Epithelial cell of prostate (primary cell): ENCODE data around the gene ANXA6.
"Not testable (repeated sequence)": the region's sequence is repeated elsewhere in the genome, so short reads cannot be mapped to it uniquely, and the experiment has no call there.

Experiments used
- DNase-seq: peaks from one replicate; pipeline ENCODE4 v3.0.0-alpha.2; 2011; ENCODE audit warnings: low read depth, low spot score
- H3K27ac ChIP-seq: fragments of 450-650 bp; 2 replicates; pipeline ENCODE4 v1.5.1; 2017; ENCODE audit warnings: mild to moderate bottlenecking

Gene ANXA6

DNA sequence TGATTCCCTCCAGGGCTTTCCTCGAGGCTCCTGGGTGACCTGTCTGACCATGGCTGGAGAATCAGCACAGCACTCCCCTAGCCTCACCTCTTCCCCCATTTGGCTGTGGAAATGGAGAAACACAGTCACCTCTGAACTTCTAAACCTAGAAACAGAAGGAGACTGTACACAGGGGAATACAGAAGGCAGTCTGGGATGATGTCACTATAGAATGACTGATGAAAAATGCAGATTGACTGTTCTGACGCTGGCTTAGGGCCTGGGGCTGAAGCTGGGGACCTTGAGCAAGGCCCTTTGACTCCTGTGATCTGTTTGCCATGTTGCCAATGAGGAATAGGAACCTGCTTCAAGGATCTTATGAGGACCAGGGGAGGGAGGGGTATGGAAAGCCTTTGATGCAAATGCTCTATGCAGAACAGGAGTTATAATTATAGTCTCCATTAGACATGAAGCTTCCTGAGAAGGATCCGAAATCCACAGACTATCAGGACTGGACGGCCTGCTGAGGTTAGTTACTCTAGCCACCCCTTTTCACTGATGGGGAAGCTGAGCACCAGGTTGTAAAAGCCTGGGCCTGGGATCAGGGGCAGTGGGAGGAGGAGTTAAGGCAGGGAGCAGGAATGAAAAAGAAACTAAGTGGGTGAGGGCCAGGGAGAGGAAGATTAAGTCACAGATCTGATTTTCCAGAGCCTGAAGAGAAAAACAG is 24.4 kb upstream of the ANXA6 start:
- no peak for DNase-seq

DNA sequence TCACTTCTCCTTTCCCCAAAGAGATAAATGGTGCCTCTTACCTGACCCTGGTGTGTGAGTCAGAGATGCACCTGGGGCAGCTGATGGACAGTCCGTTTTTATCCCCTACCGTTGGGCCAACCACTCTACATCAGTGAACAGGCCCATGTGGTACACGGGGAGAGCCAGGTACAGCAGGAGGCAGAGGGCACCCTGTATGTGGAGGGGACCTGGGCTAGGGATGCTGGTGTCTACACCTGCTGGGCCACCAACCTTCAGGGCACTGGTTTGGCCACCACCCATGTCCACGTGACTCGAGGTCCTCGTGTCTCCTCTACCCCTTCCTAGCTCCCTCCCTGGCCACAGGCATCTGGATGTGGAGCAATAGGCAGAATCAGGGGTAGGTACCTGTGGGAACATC is 22.7 kb upstream of the ANXA6 start:
- H3K27ac ChIP-seq: no peak overlapping the region
- no peak for DNase-seq

More for the DNA sequence above, 24.4 kb upstream of the ANXA6 start:
- H3K27ac ChIP-seq: no peak overlapping the region

DNA sequence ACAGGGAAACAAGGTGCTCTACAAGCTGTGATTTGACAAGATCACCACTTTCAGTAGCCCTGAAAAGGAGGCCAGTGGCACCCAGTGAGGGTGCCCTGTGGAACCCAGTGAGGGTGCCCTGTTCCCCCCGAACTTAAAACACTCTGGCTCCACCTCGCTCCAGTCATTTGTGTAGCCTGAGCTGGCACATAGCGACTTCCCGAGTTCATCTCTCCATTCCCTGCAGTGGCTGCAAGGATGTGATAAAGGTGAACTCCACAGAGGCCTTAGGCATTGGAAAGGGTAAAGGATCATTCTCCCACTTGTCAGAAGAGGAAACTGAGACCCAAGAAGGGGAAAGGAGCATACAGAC is 21.9 kb upstream of the ANXA6 start:
- no peak for DNase-seq
- H3K27ac ChIP-seq: no peak overlapping the region

DNA sequence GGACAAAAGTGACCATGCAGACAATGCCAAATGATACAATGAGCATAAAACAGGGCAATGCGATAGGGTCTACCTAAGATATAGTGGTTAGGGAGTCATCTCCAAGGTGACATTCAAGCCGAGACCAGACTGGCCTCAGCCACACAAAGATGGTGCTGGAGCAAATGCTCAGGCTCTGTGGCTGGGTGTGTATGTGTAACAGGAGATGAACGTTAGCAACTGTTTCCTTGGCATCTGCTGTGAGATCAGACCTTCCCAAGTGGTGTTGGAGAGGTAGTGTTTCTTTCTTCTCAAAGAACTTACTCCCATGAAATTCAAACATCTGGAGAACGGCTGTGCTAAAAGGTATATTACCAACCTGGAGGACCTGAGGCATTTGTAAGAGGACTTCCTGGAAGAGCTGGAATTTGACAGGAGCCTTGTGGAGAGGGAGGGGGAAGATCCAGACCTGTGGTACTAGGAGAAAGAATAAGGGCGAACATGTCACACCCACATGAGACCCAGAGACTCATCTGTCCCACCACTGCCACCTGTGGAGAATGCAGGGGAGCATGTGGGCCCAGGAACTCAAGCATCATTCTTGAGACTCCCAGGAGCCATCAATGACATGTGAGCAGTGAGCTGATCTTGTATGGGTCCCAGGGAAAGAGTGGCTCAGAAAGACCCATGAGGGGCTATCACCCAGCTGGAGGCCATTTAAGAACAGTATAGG is 21.4 kb upstream of the ANXA6 start:
- no peak for DNase-seq
- no peak overlapping the region for H3K27ac ChIP-seq

DNA sequence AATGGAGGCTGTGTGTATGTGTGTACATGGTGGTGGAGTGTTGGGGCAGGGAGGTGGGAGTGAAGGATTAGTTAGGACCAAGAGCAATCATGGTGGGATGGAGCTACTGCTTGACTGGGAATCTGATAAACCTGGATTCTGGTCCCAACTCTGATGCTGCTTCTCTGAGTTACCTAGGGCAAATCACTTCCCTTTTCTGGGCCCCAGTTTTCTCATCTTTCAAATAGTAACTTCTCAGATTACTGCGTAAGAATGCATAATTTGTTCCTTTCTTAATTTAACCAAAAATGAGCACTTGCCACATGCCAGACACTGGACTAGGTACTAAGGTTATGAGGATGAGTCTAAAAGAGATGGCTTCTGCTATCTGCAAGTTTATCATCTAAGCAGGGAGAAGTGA is 20.8 kb upstream of the ANXA6 start:
- no peak for DNase-seq
- H3K27ac ChIP-seq: no peak overlapping the region

DNA sequence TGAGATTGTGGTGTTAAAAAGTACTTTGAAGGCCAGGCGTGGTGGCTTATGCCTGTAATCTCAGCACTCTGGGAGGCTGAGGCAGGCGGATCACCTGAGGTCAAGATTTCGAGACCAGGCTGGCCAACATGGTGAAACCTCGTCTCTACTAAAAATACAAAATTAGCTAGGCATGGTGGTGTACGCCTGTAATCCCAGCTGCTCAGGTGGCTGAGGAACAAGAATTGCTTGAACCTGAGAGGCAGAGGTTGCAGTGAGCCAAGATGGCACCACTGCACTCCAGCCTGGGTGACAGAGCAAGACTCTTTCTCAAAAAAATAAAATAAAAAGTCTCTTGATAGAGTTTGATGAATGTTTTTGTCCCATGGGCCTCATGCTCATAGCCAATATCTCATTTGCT is 18.7 kb upstream of the ANXA6 start:
- DNase-seq, H3K27ac ChIP-seq: not testable (repeated sequence)

DNA sequence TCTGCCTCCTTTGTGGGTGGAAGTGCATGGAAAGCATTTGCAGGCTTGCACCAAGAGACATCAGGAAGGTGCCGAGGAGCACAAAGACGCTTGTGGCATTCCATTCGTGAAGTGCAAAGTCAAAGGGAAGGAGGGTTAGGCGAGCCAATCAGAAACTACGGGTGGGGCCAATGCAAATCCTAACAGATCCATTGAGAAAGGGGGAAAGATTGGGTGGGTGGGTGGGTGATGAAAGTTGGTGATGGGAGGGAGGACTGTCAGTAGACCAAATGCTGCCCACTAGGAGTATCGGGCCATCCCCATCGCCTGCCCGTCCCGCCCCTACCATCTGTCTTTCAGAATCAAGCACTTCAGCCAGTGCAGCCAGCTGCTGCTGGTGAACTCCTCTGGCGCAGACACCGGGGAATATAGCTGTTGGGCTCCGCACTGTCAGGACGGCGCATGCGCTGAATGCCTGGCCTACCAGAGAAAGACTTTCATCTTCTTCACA is 17.1 kb upstream of the ANXA6 start:
- no peak overlapping the region for H3K27ac ChIP-seq
- no peak for DNase-seq

DNA sequence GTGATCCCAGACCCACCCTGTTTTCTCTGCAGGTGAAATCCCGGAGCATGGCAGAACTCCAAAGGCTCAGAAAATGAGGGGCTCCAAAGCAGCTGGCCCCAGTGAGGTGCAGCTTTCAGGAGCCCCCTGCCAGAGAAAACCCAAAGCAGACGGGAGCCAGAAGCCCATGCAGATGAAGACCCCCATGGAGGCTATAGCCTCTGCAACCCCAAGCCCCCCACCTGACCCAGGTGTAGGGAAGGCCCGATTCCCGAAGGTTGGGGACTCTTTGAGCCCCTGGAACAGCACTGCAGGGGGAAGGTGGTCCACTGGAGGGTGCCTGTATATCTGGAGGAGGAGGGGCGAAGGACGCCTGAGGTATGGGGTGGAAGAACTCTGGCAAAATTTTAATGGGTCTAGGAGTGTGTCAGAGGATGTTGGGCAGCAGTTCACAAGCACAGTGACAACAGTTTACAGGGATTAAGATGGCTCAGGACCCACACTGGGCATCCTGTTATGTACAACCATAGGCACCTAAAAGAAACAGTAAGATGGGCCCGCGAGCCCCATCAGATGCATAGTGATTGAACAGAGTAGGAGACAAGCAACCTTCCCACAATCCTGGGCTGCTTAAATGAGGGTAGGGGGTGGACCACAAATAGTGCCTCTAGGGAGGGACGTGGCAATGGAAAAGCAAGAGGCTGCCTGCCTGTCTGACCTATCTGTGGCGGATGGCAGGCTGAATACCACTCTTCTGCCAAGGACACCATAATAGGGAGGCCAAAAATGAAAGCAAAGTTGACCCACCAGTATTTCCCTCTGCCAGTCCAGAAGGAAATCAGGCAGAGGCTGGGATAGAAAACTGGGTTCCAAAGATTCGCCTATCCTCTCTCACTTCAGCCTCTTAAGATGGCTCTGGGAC is 16.4 kb upstream of the ANXA6 start:
- H3K27ac ChIP-seq: no peak overlapping the region
- DNase-seq: no peak

DNA sequence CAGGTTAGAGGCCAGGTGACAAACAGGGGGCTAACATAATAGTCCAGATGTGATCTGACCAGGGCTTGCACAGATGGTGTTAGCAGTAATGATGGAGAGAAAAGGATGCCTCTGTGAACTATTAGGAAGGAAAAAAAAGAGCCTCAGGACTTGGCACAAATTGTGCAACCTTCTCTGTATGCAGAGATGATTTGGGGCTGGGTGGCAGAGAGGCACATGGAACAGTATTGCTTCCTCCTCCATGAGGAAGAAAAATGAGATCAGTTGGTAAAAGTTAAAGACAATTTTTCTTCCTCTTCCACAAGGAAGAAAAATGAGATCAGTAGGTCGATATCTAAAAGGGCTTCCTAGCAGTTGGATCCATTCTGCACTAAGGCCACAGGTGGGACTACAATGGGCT is 13.9 kb upstream of the ANXA6 start:
- no peak for DNase-seq
- H3K27ac ChIP-seq: no peak overlapping the region

DNA sequence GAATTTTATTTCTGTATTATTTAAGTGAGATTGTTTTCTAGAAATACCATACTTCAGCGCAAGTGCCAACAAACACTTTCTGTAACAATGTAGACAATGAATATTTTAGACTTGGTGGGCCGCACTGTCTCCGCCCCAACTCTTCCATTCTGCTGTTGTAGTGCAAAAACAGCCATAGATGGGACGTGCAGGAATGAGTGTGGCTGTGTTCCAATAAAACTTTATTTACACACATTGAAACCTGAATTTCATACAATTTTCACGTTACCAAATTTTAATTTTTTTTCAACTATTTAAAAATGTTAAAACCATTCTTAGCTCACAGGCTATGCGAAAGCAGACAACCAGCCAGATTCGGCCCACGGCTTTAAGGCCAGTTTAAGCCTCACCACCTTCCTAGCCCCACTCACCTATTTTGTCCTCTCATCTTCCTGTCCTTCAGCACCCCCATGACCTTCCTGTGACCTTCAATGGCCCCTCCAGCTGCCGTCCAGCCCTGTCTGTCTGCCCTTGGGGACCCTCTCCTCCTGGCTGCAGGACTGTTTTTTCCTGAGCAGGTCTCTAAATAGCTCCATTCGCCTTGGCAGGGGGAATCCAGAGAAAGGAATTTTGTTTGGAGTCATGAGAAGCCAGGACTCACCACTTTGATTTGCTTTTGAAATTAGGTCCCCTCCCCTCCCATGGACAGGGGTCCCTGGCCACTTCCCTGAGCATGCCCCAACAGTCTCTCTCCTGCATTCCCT is 11.2 kb upstream of the ANXA6 start:
- no peak overlapping the region for H3K27ac ChIP-seq
- no peak for DNase-seq

DNA sequence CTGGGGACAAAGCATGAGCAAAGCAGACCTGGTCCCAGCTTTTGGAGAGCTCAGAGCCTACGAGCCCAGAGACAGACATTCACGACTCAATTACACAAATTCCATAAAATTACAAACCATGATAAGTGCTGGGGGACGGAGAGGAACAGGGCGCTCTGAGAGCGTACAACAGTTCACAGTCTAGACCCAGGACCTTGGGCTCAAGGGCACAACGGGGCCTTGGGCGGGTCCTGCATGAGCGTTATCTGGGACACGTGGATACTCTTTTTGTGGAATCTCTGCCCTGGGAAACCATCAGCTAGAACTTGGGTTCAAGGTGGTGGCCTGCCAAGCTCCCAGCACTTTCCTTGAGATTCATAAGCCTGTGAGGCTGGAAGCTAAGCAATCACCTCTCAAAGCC is 9.4 kb upstream of the ANXA6 start:
- no peak for DNase-seq
- no peak overlapping the region for H3K27ac ChIP-seq

DNA sequence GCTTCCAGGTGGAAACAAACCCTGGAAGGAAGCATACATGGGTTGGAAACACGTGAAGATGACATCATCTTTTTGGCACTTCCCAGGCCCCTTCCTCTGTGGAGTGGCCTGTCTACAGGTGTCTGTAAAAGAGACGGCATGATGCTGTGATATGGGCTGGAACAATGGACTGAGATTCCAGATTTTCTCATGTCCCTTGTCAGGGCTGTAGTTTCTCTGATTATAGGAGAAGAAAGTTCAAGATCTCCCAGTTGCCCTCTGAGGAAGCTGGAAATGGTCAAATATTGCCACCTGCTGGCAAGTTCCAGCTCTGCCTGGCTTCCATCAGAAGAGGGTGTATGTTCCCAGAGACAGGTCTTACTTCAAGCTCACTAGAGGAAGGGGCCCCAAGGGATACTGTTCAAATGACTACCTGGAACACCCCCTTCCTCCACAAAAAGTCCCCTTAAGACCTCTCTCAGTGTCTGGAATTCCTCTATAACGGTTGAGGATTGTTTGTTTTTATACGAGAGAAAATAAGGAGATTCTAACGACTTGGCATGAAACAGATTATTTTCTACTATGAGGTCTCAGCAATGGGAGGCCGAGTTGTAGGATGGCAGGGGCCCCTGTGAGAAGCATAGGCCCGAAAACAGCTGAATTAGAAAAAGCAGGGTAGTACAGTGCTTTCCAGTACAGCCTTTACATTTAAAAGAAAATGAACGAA is 7.3 kb upstream of the ANXA6 start:
- H3K27ac ChIP-seq: no peak overlapping the region
- DNase-seq: peak; percentile 10

DNA sequence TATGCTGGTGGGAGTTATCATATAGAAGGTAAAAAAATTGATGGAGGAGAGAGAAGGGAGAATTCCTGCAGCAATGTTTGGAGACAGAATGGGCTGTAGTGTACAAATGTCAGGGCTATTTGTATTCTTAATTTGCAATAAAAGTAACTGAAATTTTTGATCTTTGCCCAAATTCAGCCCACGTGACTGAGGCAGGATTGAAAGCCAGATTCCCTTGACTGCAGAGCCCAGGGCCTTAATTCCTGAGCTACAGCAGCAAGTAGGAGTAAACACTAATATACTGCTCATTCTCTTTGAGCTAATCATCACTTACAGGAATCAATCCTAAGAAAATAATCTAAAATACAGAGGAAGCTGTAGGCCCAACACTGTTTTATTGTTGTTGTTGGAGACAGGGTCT is 5.2 kb upstream of the ANXA6 start:
- no peak for DNase-seq
- no peak overlapping the region for H3K27ac ChIP-seq

DNA sequence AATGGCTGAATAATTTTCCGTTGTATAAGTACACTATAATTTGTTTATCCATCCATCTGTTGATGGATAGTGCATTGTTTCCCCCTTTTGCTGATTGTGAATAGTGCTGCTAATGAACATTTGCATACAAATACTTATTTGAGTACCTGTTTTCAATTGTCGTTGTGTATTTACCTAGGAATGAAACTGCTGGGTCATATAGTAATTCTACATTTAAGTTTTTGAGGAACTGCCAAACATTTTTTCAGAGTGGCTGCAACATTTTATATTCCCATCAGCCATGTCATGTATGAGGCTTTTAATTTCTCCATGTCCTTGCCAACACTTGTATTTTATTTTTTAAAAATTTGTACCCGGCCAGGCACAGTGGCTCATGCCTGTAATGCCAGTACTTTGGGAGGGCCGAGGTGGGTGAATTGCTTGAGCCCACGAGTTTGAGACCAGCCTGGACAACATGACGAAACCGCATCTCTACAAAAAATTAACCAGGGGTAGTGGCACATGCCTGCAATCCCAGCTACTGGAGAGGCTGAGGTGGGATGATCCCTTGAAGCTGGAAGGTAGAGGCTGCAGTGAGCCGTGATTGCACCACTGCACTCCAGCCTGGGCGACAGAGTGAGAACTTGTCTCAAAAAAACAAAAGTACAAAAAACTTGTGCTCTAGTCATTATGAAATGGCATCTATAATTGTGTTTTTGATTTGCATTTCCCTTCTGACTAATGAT is 2.2 kb upstream of the ANXA6 start:
- H3K27ac ChIP-seq: no peak overlapping the region
- no peak for DNase-seq

DNA sequence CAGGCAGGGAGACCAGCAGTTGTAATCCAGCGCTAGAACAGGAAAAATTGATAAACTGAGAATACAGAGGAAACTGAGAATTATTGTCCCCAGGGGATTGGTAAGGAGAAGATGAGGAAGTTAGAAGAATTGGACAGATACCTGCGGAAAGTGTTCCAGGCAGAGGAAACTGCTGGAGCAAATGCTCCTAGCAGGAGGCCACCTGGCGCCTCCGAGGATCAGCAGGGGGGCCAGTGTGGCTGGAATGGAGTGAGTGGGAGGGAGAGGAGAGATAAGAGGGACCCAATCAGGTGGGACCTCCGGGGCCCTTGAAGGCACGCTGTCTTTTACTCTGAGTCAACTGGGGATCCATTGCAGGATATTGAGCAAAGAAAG is 695 bp upstream of the ANXA6 start:
- DNase-seq: no peak
- no peak overlapping the region for H3K27ac ChIP-seq

DNA sequence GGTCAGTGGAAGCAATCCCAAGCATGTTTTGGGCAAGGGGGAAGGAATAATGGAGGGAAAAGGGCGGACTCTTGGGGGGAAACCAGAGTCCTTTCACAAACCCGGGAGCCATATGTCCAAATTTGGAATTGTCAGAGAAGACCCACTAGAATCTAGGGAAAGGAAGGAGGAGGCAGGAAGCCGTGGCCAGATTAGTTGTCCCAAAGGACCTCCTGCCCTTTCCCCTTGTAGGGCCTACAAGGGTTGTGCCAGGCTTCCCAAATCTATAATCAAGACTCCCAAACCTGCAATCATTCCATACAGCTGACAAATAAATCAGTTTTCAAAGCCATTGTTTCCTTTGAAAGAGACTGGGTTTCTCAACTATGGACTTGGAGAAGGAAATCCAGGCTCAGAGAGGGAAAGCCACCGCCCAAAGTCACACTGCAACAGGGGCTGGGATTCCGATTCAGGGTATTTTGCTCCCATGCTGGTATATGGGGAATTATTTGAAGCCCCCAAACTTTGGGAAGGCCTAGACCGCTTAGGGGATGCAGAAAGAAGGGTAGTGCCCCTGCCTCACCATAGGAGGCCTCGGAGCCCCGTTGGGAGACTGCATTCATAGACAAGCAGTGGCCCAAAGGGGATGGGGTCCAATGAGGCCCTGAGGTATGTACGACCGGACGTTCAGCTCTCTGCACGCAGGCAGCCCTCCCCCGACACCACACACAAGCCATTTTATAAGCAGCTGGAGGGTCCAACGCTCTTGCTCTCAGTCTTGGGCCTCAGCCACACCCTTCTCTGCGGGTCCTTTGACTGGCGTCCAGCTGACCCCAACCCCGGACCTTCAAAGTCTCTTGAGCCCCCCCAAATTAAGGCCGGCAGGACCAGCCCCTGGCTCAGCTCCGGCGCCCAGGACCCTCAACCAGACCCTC is 815 bp downstream of the ANXA6 start:
- DNase-seq: no peak
- no peak overlapping the region for H3K27ac ChIP-seq

DNA sequence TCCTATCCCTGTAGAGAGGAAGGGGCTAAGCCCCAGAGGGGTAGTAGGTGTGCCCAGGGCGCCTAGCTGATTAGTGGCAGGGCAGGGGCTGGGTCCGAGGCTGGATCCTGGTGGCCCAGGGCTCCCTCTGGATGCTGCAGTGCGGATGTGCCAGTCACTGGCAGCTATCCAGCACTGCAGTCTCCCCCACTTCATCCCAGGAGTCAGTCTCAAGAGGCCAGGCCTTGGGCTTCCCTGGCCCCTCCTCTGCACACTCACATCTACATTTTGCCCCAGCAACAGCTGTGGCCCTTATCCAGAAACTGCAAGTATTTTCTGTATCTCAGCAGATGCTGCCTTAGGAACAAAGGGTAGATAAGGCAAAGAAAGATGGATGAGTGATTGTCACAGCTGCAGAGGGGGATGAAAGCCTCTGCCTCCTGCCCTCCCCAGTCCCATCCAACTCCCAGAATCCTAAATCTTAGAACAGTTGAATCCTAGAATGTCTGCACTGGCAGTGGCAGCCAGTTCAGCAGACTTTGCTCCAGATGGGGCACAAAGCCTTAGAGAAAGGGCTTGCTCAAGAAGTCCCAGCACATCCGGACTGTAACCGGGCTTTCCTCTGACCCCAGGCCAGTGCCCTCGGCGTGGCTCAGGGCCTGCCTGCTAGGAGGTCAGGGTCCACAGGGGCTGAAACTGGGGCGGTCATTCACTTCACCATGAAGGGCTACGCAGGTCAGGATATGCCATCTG is 1.6 kb downstream of the ANXA6 start:
- peak overlapping the region; percentile 3 for H3K27ac ChIP-seq
- DNase-seq: no peak
